ENCODE data around the gene PTGES2. TPM values are rescaled to one million over a fixed set of nuclear protein-coding genes. Genes with fewer than 3 reads are reported as not detected.
A peak's percentile ranks its signal among the peaks of the same experiment; 100 is the strongest.

PTGES2 gene
- total and polyA plus RNA-seq, 9 of the 15 experiments (the other 6 are each of a cell fraction or from before 2014, with no cell fraction given) = 2.4 to 196 (median 90.1) TPM

DNA sequence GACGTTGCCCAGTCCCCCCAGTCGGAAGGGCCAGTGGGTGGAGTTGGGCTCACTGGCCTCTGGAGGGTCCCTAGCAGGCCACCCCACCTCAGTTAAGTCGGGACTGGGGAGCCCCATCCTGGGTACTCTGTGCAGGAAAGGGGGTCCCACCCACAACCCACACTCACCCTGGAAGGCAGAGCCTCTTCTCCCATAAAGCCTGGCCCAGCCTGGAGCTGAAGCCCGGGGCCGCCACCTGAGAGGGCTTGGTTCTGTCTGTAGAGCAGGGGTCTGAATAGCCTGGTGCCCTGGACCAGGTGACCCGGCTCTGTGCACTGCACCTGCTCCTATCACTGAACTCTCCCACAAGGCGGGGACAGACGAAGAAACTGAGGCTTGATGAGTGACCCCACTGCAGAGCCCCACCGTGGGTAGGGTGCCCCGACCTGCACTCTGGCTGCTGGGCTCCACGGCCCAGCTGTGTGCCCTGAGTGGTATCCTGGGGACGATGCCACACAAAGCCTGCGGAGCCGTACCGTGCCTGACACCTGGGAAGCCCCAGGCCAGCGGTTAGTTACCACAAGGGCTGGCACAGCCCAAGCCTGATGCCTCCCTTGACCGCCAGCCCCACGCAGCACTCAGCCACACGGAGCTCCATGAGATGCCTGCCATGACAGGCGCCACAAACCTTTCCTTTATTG is 7.3 kb downstream of the PTGES2 start:
- intact Hi-C loops (cut with micrococcal nuclease) = loop anchor here (10.0 kb wide), 2 partner anchors 75 to 155 kb away; partner anchors contain the start of genes CIZ1, GOLGA2 and SWI5
- DNase-seq (ENCODE audit: extremely low read depth in 1 of 4, low spot score in 3 of 4) = no peak
- Histone ChIP-seq H3K9me3 (replicated peaks; ENCODE audit: control insufficient read depth, insufficient read depth, low read depth, low read length) (no peaks in the 10 kb centered on the region; the same call in 1 of the 2 replicates), H3K4me2 (ENCODE audit: insufficient read depth, low read length) (no peak overlapping the region), H3K9me1 (ENCODE audit: control insufficient read depth, insufficient read depth, low read length) (no peaks in the 10 kb centered on the region), H4K20me1 (replicated peaks; ENCODE audit: control insufficient read depth, insufficient read depth, low read length) (peaks cover 2% of the 10 kb centered on the region; the same call in 1 of the 2 replicates), H3K79me2 (ENCODE audit: control insufficient read depth, insufficient read depth, low read length) (peaks cover 10% of the 10 kb centered on the region), H3K4me3 (no peak overlapping the region), H3K9ac (ENCODE audit: insufficient read depth in 1 of 2, low read depth in 2 of 2, low read length in 2 of 2) (no peak overlapping the region), H3K27ac (ENCODE audit: extremely low read depth, low read depth, low read length) (no peak overlapping the region), H3K27me3 (ENCODE audit: control insufficient read depth in 2 of 2, insufficient read depth in 2 of 2, low read length in 2 of 2) (no peaks in the 10 kb centered on the region), H2AFZ (ENCODE audit: low read depth, low read length) (no peak overlapping the region), H3K36me3 (ENCODE audit: control insufficient read depth, insufficient read depth, low read length) (peaks cover 56% of the 10 kb centered on the region), H3K4me1 (replicated peaks in 1 of 2; ENCODE audit: control insufficient read depth in 2 of 2, insufficient read depth in 2 of 2, low read length in 2 of 2) (peaks cover 17 to 60% of the 10 kb centered on the region in 2 experiments; a peak in 4 of 5 replicates)
- CTCF ChIA-PET (ENCODE audit: low intra/inter-chr PET ratio) = interaction anchor here (0.6 kb wide), 1 partner anchor 250 kb away, joined by 4 read pairs; no protein-coding TSS in a partner anchor
- no TSS peak for BruUV-seq (replicated peaks)
- in situ Hi-C loops (cut with MboI) = no loop called here
- no peak for ATAC-seq
- POLR2A ChIA-PET = no interaction called here
- FAIRE-seq = no peak
- WGBS (ENCODE audit: insufficient coverage, low coverage, missing lambda C conversion rate) = 84% methylated on average over 20 of the region's 20 CpGs
- no peak for TF ChIP-seq NONO (IDR thresholded peaks at IDR 0.05; ENCODE audit: low read depth in 2 of 2, low read length in 1 of 2)
- no peak for TF ChIP-seq NCOR1 (IDR thresholded peaks at IDR 0.05)
- TF ChIP-seq ZNF324 (CRISPR knock-in tag; IDR thresholded peaks at IDR 0.05) = no peak
- peak; percentile 62 for TF ChIP-seq RBFOX2 (IDR thresholded peaks at IDR 0.05; ENCODE audit: low read depth, low read length)
- TF ChIP-seq HDAC1 (IDR thresholded peaks at IDR 0.05) = no peak
- TF ChIP-seq POLR2A (conservative IDR thresholded peaks at IDR 0.05) = peak; percentile 24
- TF ChIP-seq, protein P1, sequence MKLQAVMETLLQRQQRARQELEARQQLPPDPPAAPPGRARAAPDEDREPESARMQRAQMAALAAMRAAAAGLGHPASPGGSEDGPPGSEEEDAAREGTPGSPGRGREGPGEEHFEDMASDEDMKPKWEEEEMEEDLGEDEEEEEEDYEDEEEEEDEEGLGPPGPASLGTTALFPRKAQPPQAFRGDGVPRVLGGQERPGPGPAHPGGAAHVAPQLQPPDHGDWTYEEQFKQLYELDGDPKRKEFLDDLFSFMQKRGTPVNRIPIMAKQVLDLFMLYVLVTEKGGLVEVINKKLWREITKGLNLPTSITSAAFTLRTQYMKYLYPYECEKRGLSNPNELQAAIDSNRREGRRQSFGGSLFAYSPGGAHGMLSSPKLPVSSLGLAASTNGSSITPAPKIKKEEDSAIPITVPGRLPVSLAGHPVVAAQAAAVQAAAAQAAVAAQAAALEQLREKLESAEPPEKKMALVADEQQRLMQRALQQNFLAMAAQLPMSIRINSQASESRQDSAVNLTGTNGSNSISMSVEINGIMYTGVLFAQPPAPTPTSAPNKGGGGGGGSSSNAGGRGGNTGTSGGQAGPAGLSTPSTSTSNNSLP (IDR thresholded peaks at IDR 0.05; ENCODE audit: borderline replicate concordance, low read depth, low read length) = no peak
- TF ChIP-seq BMI1 (IDR thresholded peaks at IDR 0.05; ENCODE audit: low read length) = no peak
- peak; percentile 64; the same call in 1 of the 2 replicates for TF ChIP-seq POLR2G (IDR thresholded peaks at IDR 0.05; ENCODE audit: low read depth, low read length)
- TF ChIP-seq, protein P2, sequence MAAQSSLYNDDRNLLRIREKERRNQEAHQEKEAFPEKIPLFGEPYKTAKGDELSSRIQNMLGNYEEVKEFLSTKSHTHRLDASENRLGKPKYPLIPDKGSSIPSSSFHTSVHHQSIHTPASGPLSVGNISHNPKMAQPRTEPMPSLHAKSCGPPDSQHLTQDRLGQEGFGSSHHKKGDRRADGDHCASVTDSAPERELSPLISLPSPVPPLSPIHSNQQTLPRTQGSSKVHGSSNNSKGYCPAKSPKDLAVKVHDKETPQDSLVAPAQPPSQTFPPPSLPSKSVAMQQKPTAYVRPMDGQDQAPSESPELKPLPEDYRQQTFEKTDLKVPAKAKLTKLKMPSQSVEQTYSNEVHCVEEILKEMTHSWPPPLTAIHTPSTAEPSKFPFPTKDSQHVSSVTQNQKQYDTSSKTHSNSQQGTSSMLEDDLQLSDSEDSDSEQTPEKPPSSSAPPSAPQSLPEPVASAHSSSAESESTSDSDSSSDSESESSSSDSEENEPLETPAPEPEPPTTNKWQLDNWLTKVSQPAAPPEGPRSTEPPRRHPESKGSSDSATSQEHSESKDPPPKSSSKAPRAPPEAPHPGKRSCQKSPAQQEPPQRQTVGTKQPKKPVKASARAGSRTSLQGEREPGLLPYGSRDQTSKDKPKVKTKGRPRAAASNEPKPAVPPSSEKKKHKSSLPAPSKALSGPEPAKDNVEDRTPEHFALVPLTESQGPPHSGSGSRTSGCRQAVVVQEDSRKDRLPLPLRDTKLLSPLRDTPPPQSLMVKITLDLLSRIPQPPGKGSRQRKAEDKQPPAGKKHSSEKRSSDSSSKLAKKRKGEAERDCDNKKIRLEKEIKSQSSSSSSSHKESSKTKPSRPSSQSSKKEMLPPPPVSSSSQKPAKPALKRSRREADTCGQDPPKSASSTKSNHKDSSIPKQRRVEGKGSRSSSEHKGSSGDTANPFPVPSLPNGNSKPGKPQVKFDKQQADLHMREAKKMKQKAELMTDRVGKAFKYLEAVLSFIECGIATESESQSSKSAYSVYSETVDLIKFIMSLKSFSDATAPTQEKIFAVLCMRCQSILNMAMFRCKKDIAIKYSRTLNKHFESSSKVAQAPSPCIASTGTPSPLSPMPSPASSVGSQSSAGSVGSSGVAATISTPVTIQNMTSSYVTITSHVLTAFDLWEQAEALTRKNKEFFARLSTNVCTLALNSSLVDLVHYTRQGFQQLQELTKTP (IDR thresholded peaks at IDR 0.05; ENCODE audit: low read depth in 1 of 2, partially characterized antibody in 2 of 2) = no peak
- TF ChIP-seq, protein P3, sequence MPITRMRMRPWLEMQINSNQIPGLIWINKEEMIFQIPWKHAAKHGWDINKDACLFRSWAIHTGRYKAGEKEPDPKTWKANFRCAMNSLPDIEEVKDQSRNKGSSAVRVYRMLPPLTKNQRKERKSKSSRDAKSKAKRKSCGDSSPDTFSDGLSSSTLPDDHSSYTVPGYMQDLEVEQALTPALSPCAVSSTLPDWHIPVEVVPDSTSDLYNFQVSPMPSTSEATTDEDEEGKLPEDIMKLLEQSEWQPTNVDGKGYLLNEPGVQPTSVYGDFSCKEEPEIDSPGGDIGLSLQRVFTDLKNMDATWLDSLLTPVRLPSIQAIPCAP (CRISPR knock-in tag; IDR thresholded peaks at IDR 0.05; ENCODE audit: borderline replicate concordance) = no peak
- no peak for TF ChIP-seq MCM5 (IDR thresholded peaks at IDR 0.05; ENCODE audit: low read depth)
- no peak for TF ChIP-seq FOXP1 (CRISPR knock-in tag; IDR thresholded peaks at IDR 0.05)
- no peak for TF ChIP-seq NFIX (CRISPR knock-in tag; IDR thresholded peaks at IDR 0.05; ENCODE audit: low read depth)
- TF ChIP-seq MAZ (CRISPR knock-in tag; conservative IDR thresholded peaks at IDR 0.05 in 1 of 2, IDR thresholded peaks at IDR 0.05 in 1 of 2) = no peak
- no peak for TF ChIP-seq ZSCAN32 (CRISPR knock-in tag; IDR thresholded peaks at IDR 0.05)
